ENCODE data around the gene DSCAM.

DSCAM gene

GRCh38 chr21:40754466-40754865 is 92.5 kb downstream of the DSCAM start:
- ChIA-PET CTCF (no interaction called here), POLR2A (no interaction called here)
- H3K36me3 ChIP-seq (ENCODE audit: control insufficient read depth in 4 of 4, insufficient read depth in 4 of 4, low read length in 3 of 4) = no peaks in the 10 kb centered on the region
- H3K4me1 ChIP-seq (ENCODE audit: control extremely low read depth in 1 of 4, control insufficient read depth in 4 of 4, insufficient read depth in 4 of 4, low read length in 3 of 4) = no peaks in the 10 kb centered on the region
- no peak overlapping the region for H3K4me3 ChIP-seq (ENCODE audit: control insufficient read depth in 1 of 7, extremely low read depth in 1 of 7, insufficient read depth in 4 of 7, low read depth in 2 of 7, low read length in 6 of 7)
- 43% methylated on average over 5 of the region's 5 CpGs for whole genome bisulfite sequencing (ENCODE audit: insufficient coverage)
- H3K27ac ChIP-seq (ENCODE audit: insufficient read depth in 1 of 2, low read depth in 1 of 2, low read length in 2 of 2, poor library complexity in 1 of 2, severe bottlenecking in 2 of 2) = no peak overlapping the region
- DNase-seq = no peak
- H3K27me3 ChIP-seq (replicated peaks in 2 of 5; ENCODE audit: control insufficient read depth in 4 of 5, insufficient read depth in 5 of 5, low read length in 4 of 5) = peaks cover 0 to 2% (median 0%) of the 10 kb centered on the region in 5 experiments
- H3K9me3 ChIP-seq (ENCODE audit: control extremely low read depth in 1 of 5, control insufficient read depth in 4 of 5, insufficient read depth in 2 of 5, low read depth in 1 of 5, low read length in 4 of 5) = no peaks in the 10 kb centered on the region

GRCh38 chr21:40753756-40754155 is 93.2 kb downstream of the DSCAM start:
- WGBS (ENCODE audit: insufficient coverage) = 91% methylated on average over 8 of the region's 8 CpGs
- CTCF ChIA-PET = no interaction called here

DNA sequence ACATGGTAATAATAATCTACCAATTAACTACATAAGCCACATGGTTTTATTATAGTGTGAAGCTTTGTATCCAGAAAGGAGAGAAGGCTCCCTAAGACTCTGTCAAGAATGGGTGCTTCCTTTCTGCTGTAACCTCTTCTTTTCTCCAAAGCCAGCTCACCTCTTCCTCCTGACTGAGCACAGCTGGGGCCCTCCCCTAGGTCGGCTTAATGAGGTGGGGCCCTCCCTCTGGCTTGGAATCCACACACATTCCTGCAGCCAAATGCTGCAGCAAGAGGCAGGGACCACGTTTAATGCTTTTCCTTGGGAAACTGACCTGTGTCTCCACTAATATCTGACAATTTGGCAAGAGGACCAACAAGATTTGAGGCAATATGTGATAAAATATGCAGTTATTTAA is 94.8 kb downstream of the DSCAM start:
- Histone ChIP-seq H3K36me3 (ENCODE audit: control insufficient read depth in 4 of 4, insufficient read depth in 4 of 4, low read length in 3 of 4) (no peaks in the 10 kb centered on the region), H3K4me3 (ENCODE audit: control insufficient read depth in 1 of 7, extremely low read depth in 1 of 7, insufficient read depth in 4 of 7, low read depth in 2 of 7, low read length in 6 of 7) (no peak overlapping the region), H3K4me1 (ENCODE audit: control extremely low read depth in 1 of 4, control insufficient read depth in 4 of 4, insufficient read depth in 4 of 4, low read length in 3 of 4) (no peaks in the 10 kb centered on the region), H3K27me3 (replicated peaks in 2 of 5; ENCODE audit: control insufficient read depth in 4 of 5, insufficient read depth in 5 of 5, low read length in 4 of 5) (peaks cover 0 to 2% (median 0%) of the 10 kb centered on the region in 5 experiments), H3K27ac (ENCODE audit: insufficient read depth in 1 of 2, low read depth in 1 of 2, low read length in 2 of 2, poor library complexity in 1 of 2, severe bottlenecking in 2 of 2) (no peak overlapping the region), H3K9me3 (ENCODE audit: control extremely low read depth in 1 of 5, control insufficient read depth in 4 of 5, insufficient read depth in 2 of 5, low read depth in 1 of 5, low read length in 4 of 5) (no peaks in the 10 kb centered on the region)
- no peak for DNase-seq
- POLR2A ChIA-PET = no interaction called here
- CTCF ChIA-PET = no interaction called here
- 25% methylated on average over 1 of the region's 2 CpGs for WGBS (ENCODE audit: insufficient coverage)

More at GRCh38 chr21:40753756-40754155, 93.2 kb downstream of the DSCAM start:
- H3K27me3 ChIP-seq (replicated peaks in 2 of 5; ENCODE audit: control insufficient read depth in 4 of 5, insufficient read depth in 5 of 5, low read length in 4 of 5) = peaks cover 0 to 2% (median 0%) of the 10 kb centered on the region in 5 experiments
- DNase-seq = no peak
- H3K9me3 ChIP-seq (ENCODE audit: control extremely low read depth in 1 of 5, control insufficient read depth in 4 of 5, insufficient read depth in 2 of 5, low read depth in 1 of 5, low read length in 4 of 5) = no peaks in the 10 kb centered on the region
- H3K36me3 ChIP-seq (ENCODE audit: control insufficient read depth in 4 of 4, insufficient read depth in 4 of 4, low read length in 3 of 4) = no peaks in the 10 kb centered on the region
- no peaks in the 10 kb centered on the region for H3K4me1 ChIP-seq (ENCODE audit: control extremely low read depth in 1 of 4, control insufficient read depth in 4 of 4, insufficient read depth in 4 of 4, low read length in 3 of 4)
- no peak overlapping the region for H3K27ac ChIP-seq (ENCODE audit: insufficient read depth in 1 of 2, low read depth in 1 of 2, low read length in 2 of 2, poor library complexity in 1 of 2, severe bottlenecking in 2 of 2)
- POLR2A ChIA-PET = no interaction called here
- no peak overlapping the region for H3K4me3 ChIP-seq (ENCODE audit: control insufficient read depth in 1 of 7, extremely low read depth in 1 of 7, insufficient read depth in 4 of 7, low read depth in 2 of 7, low read length in 6 of 7)

DNA sequence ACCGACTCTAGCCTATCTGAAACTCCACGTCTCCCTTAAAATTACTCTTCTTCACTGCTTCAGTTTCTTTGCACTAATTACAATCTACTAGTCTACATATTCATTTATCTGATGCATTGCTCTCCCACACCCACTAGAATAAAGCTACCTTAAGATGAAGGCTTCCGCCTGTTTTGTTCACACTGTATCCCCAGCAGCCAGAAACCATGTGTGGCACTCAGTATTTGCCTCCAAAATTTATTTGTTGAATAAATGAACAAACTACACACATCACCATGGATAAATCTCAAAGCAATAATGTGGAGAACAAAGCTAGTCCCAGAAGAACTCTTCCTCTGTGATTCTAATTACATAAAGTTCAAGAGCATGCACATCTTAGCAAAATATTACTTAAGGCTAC is 95.7 kb downstream of the DSCAM start:
- peaks cover 0 to 2% (median 0%) of the 10 kb centered on the region in 5 experiments for H3K27me3 ChIP-seq (replicated peaks in 2 of 5; ENCODE audit: control insufficient read depth in 4 of 5, insufficient read depth in 5 of 5, low read length in 4 of 5)
- H3K4me1 ChIP-seq (ENCODE audit: control extremely low read depth in 1 of 4, control insufficient read depth in 4 of 4, insufficient read depth in 4 of 4, low read length in 3 of 4) = no peaks in the 10 kb centered on the region
- no peak for DNase-seq
- 91% methylated on average over 3 of the region's 3 CpGs for WGBS (ENCODE audit: insufficient coverage)
- no peak overlapping the region for H3K27ac ChIP-seq (ENCODE audit: insufficient read depth in 1 of 2, low read depth in 1 of 2, low read length in 2 of 2, poor library complexity in 1 of 2, severe bottlenecking in 2 of 2)
- ChIA-PET CTCF (no interaction called here), POLR2A (no interaction called here)
- H3K4me3 ChIP-seq (ENCODE audit: control insufficient read depth in 1 of 7, extremely low read depth in 1 of 7, insufficient read depth in 4 of 7, low read depth in 2 of 7, low read length in 6 of 7) = no peak overlapping the region
- H3K9me3 ChIP-seq (ENCODE audit: control extremely low read depth in 1 of 5, control insufficient read depth in 4 of 5, insufficient read depth in 2 of 5, low read depth in 1 of 5, low read length in 4 of 5) = no peaks in the 10 kb centered on the region
- H3K36me3 ChIP-seq (ENCODE audit: control insufficient read depth in 4 of 4, insufficient read depth in 4 of 4, low read length in 3 of 4) = no peaks in the 10 kb centered on the region

GRCh38 chr21:40736145-40736544 is 110.8 kb downstream of the DSCAM start:
- ChIA-PET CTCF (no interaction called here), POLR2A (no interaction called here)
- peaks cover 0 to 2% (median 0%) of the 10 kb centered on the region in 5 experiments for H3K9me3 ChIP-seq (ENCODE audit: control extremely low read depth in 1 of 5, control insufficient read depth in 4 of 5, insufficient read depth in 2 of 5, low read depth in 1 of 5, low read length in 4 of 5)
- H3K4me1 ChIP-seq (ENCODE audit: control extremely low read depth in 1 of 4, control insufficient read depth in 4 of 4, insufficient read depth in 4 of 4, low read length in 3 of 4) = no peaks in the 10 kb centered on the region
- no peak overlapping the region for H3K27ac ChIP-seq (ENCODE audit: insufficient read depth in 1 of 2, low read depth in 1 of 2, low read length in 2 of 2, poor library complexity in 1 of 2, severe bottlenecking in 2 of 2)
- no peak for DNase-seq
- H3K4me3 ChIP-seq (ENCODE audit: control insufficient read depth in 1 of 7, extremely low read depth in 1 of 7, insufficient read depth in 4 of 7, low read depth in 2 of 7, low read length in 6 of 7) = no peak overlapping the region
- H3K27me3 ChIP-seq (replicated peaks in 2 of 5; ENCODE audit: control insufficient read depth in 4 of 5, insufficient read depth in 5 of 5, low read length in 4 of 5) = peaks cover 0 to 1% (median 0%) of the 10 kb centered on the region in 5 experiments
- H3K36me3 ChIP-seq (ENCODE audit: control insufficient read depth in 4 of 4, insufficient read depth in 4 of 4, low read length in 3 of 4) = no peaks in the 10 kb centered on the region
- 86% methylated on average over 1 of the region's 3 CpGs for WGBS (ENCODE audit: insufficient coverage)

DNA sequence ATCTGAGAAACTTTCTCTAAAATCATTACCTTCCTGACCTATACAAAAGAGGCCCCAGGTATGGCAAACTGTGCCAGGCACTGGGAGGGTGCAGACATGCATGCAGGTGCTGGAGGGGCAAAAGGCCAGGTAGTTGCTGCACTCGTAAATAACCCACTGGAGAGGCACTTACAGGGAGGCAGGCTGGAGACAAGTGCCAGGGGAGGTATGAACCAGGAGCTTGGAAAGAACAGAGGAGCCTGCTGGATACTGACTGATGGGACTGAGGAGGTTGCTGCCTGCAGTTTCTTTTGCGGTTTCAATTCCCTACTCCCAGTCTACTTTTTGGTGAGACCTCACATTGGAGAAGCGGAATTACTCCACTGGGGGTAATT is 113.9 kb downstream of the DSCAM start:
- H3K4me3 ChIP-seq (ENCODE audit: control insufficient read depth in 1 of 7, extremely low read depth in 1 of 7, insufficient read depth in 4 of 7, low read depth in 2 of 7, low read length in 6 of 7) = no peak overlapping the region
- H3K4me1 ChIP-seq (ENCODE audit: control extremely low read depth in 1 of 4, control insufficient read depth in 4 of 4, insufficient read depth in 4 of 4, low read length in 3 of 4) = no peaks in the 10 kb centered on the region
- H3K27me3 ChIP-seq (replicated peaks in 2 of 5; ENCODE audit: control insufficient read depth in 4 of 5, insufficient read depth in 5 of 5, low read length in 4 of 5) = no peaks in the 10 kb centered on the region
- 100% methylated on average over 2 of the region's 3 CpGs for WGBS (ENCODE audit: insufficient coverage)
- no peaks in the 10 kb centered on the region for H3K36me3 ChIP-seq (ENCODE audit: control insufficient read depth in 4 of 4, insufficient read depth in 4 of 4, low read length in 3 of 4)
- ChIA-PET POLR2A (no interaction called here), CTCF (no interaction called here)
- DNase-seq = no peak
- peaks cover 0 to 2% (median 0%) of the 10 kb centered on the region in 5 experiments for H3K9me3 ChIP-seq (ENCODE audit: control extremely low read depth in 1 of 5, control insufficient read depth in 4 of 5, insufficient read depth in 2 of 5, low read depth in 1 of 5, low read length in 4 of 5)
- H3K27ac ChIP-seq (ENCODE audit: insufficient read depth in 1 of 2, low read depth in 1 of 2, low read length in 2 of 2, poor library complexity in 1 of 2, severe bottlenecking in 2 of 2) = no peak overlapping the region

GRCh38 chr21:40732253-40733023 is 114.5 kb downstream of the DSCAM start:
- 100% methylated on average over 1 of the region's 4 CpGs for WGBS (ENCODE audit: insufficient coverage)
- H3K9me3 ChIP-seq (ENCODE audit: control extremely low read depth in 1 of 5, control insufficient read depth in 4 of 5, insufficient read depth in 2 of 5, low read depth in 1 of 5, low read length in 4 of 5) = peaks cover 0 to 2% (median 0%) of the 10 kb centered on the region in 5 experiments

More at GRCh38 chr21:40732253-40733023, 114.5 kb downstream of the DSCAM start:
- DNase-seq = no peak
- H3K4me3 ChIP-seq (ENCODE audit: control insufficient read depth in 1 of 7, extremely low read depth in 1 of 7, insufficient read depth in 4 of 7, low read depth in 2 of 7, low read length in 6 of 7) = no peak overlapping the region
- H3K27me3 ChIP-seq (replicated peaks in 2 of 5; ENCODE audit: control insufficient read depth in 4 of 5, insufficient read depth in 5 of 5, low read length in 4 of 5) = no peaks in the 10 kb centered on the region
- no peak overlapping the region for H3K27ac ChIP-seq (ENCODE audit: insufficient read depth in 1 of 2, low read depth in 1 of 2, low read length in 2 of 2, poor library complexity in 1 of 2, severe bottlenecking in 2 of 2)
- no peaks in the 10 kb centered on the region for H3K4me1 ChIP-seq (ENCODE audit: control extremely low read depth in 1 of 4, control insufficient read depth in 4 of 4, insufficient read depth in 4 of 4, low read length in 3 of 4)
- H3K36me3 ChIP-seq (ENCODE audit: control insufficient read depth in 4 of 4, insufficient read depth in 4 of 4, low read length in 3 of 4) = no peaks in the 10 kb centered on the region
- ChIA-PET POLR2A (no interaction called here), CTCF (no interaction called here)

Measured in common myeloid progenitor, CD34-positive (primary cell).